Measurements from ENCODE around the gene CUL4A. TPM values are rescaled to one million over a fixed set of nuclear protein-coding genes. Genes with fewer than 3 reads are reported as not detected.

The CUL4A gene
- total RNA-seq, 5 donors from 2014 or later (not counting 1 experiment from before 2014, with no cell fraction given) = 80.3 to 94.5 (median 82.7) TPM

GRCh38 chr13:113192279-113192678 lies 17.1 kb upstream of the CUL4A start:
- Mint-ChIP-seq H3K27ac (no peak overlapping the region), H3K4me1 (peaks cover 7 to 17% (median 11%) of the 10 kb centered on the region in 3 donors), H3K4me3 (no peak overlapping the region), H3K27me3 (no peaks in the 10 kb centered on the region), H3K9me3 (no peaks in the 10 kb centered on the region), H3K36me3 (peaks cover 70% of the 10 kb centered on the region)
- Histone ChIP-seq H3K36me3 (ENCODE audit: control insufficient read depth in 2 of 2, extremely low read depth in 1 of 2, insufficient read depth in 1 of 2, low read length in 1 of 2) (peaks cover 9 to 77% of the 10 kb centered on the region in 2 donors), H3K27ac (ENCODE audit: low read length) (no peak overlapping the region), H3K27me3 (replicated peaks in 1 of 2; ENCODE audit: control insufficient read depth in 2 of 2, extremely low read depth in 1 of 2, insufficient read depth in 2 of 2, low read length in 1 of 2) (no peaks in the 10 kb centered on the region), H3K4me1 (ENCODE audit: control insufficient read depth in 1 of 2, extremely low read depth in 1 of 2, insufficient read depth in 2 of 2, low read length in 2 of 2) (peaks cover under 1 to 4% of the 10 kb centered on the region in 2 experiments), H3K9me3 (no peaks in the 10 kb centered on the region), H3K4me3 (ENCODE audit: control insufficient read depth in 1 of 2, extremely low read depth in 1 of 2, low read length in 1 of 2) (no peak overlapping the region)
- DNase-seq (no peak), ATAC-seq (replicated peaks in 1 of 4) (no peak)
- ChIA-PET CTCF (interaction anchor here in 1 of 2 donors (0.5 kb wide), 1 partner anchor 109 kb away, joined by 4 read pairs; no protein-coding TSS in a partner anchor), POLR2A (interaction anchor here in 1 of 2 donors (0.6 kb wide), 1 partner anchor 702 kb away, joined by 7 read pairs; no protein-coding TSS in a partner anchor)
- WGBS (ENCODE audit: insufficient coverage) = 96% methylated on average over 3 of the region's 4 CpGs

GRCh38 chr13:113192902-113193301 lies 16.5 kb upstream of the CUL4A start:
- no peak overlapping the region for H3K27ac Mint-ChIP-seq
- H3K36me3 Mint-ChIP-seq = peaks cover 71% of the 10 kb centered on the region
- CTCF ChIA-PET = no interaction called here

GRCh38 chr13:113195360-113195759 lies 14.1 kb upstream of the CUL4A start:
- no peaks in the 10 kb centered on the region for H3K4me1 ChIP-seq (ENCODE audit: control insufficient read depth in 1 of 2, extremely low read depth in 1 of 2, insufficient read depth in 2 of 2, low read length in 2 of 2)
- no peaks in the 10 kb centered on the region for H3K27me3 ChIP-seq (replicated peaks in 1 of 2; ENCODE audit: control insufficient read depth in 2 of 2, extremely low read depth in 1 of 2, insufficient read depth in 2 of 2, low read length in 1 of 2)
- no peaks in the 10 kb centered on the region for H3K9me3 ChIP-seq
- no CpG with 5 or more reads among the region's 6 CpGs for WGBS (ENCODE audit: insufficient coverage)
- H3K36me3 ChIP-seq (ENCODE audit: control insufficient read depth in 2 of 2, extremely low read depth in 1 of 2, insufficient read depth in 1 of 2, low read length in 1 of 2) = peaks cover 14 to 92% of the 10 kb centered on the region in 2 donors
- no peak for ATAC-seq (replicated peaks in 1 of 4)
- no peaks in the 10 kb centered on the region for H3K9me3 Mint-ChIP-seq
- H3K36me3 Mint-ChIP-seq = peaks cover 68% of the 10 kb centered on the region
- no peaks in the 10 kb centered on the region for H3K27me3 Mint-ChIP-seq
- no peak for DNase-seq
- ChIA-PET POLR2A (no interaction called here), CTCF (no interaction called here)
- peak overlapping the region in 1 of 2 donors; percentile 15 for H3K27ac Mint-ChIP-seq
- no peak overlapping the region for H3K4me3 Mint-ChIP-seq
- H3K27ac ChIP-seq (ENCODE audit: low read length) = no peak overlapping the region
- H3K4me1 Mint-ChIP-seq = peaks cover 0 to 2% (median 1%) of the 10 kb centered on the region in 3 donors
- H3K4me3 ChIP-seq (ENCODE audit: control insufficient read depth in 1 of 2, extremely low read depth in 1 of 2, low read length in 1 of 2) = no peak overlapping the region

More at GRCh38 chr13:113192902-113193301, 16.5 kb upstream of the CUL4A start:
- Histone ChIP-seq H3K4me1 (ENCODE audit: control insufficient read depth in 1 of 2, extremely low read depth in 1 of 2, insufficient read depth in 2 of 2, low read length in 2 of 2) (peaks cover 0 to under 1% of the 10 kb centered on the region in 2 experiments), H3K4me3 (ENCODE audit: control insufficient read depth in 1 of 2, extremely low read depth in 1 of 2, low read length in 1 of 2) (no peak overlapping the region), H3K27ac (ENCODE audit: low read length) (no peak overlapping the region), H3K27me3 (replicated peaks in 1 of 2; ENCODE audit: control insufficient read depth in 2 of 2, extremely low read depth in 1 of 2, insufficient read depth in 2 of 2, low read length in 1 of 2) (no peaks in the 10 kb centered on the region), H3K9me3 (no peaks in the 10 kb centered on the region), H3K36me3 (ENCODE audit: control insufficient read depth in 2 of 2, extremely low read depth in 1 of 2, insufficient read depth in 1 of 2, low read length in 1 of 2) (peaks cover 9 to 80% of the 10 kb centered on the region in 2 donors)
- DNase-seq (no peak), ATAC-seq (replicated peaks in 1 of 4) (no peak)
- H3K27me3 Mint-ChIP-seq = no peaks in the 10 kb centered on the region
- peaks cover under 1 to 11% (median 5%) of the 10 kb centered on the region in 3 donors for H3K4me1 Mint-ChIP-seq
- POLR2A ChIA-PET = no interaction called here
- 100% methylated on average over 1 of the region's 2 CpGs for WGBS (ENCODE audit: insufficient coverage)
- H3K4me3 Mint-ChIP-seq = no peak overlapping the region
- H3K9me3 Mint-ChIP-seq = no peaks in the 10 kb centered on the region

GRCh38 chr13:113196970-113197737 lies 12.3 kb upstream of the CUL4A start:
- H3K4me1 Mint-ChIP-seq = peaks cover 7 to 10% (median 8%) of the 10 kb centered on the region in 3 donors
- Histone ChIP-seq H3K27me3 (replicated peaks in 1 of 2; ENCODE audit: control insufficient read depth in 2 of 2, extremely low read depth in 1 of 2, insufficient read depth in 2 of 2, low read length in 1 of 2) (no peaks in the 10 kb centered on the region), H3K36me3 (ENCODE audit: control insufficient read depth in 2 of 2, extremely low read depth in 1 of 2, insufficient read depth in 1 of 2, low read length in 1 of 2) (peaks cover 8 to 80% of the 10 kb centered on the region in 2 donors), H3K4me3 (ENCODE audit: control insufficient read depth in 1 of 2, extremely low read depth in 1 of 2, low read length in 1 of 2) (no peak overlapping the region), H3K27ac (ENCODE audit: low read length) (no peak overlapping the region), H3K9me3 (no peaks in the 10 kb centered on the region), H3K4me1 (ENCODE audit: control insufficient read depth in 1 of 2, extremely low read depth in 1 of 2, insufficient read depth in 2 of 2, low read length in 2 of 2) (no peaks in the 10 kb centered on the region)
- 94% methylated on average over 9 of the region's 9 CpGs for WGBS (ENCODE audit: insufficient coverage)
- CTCF ChIA-PET = interaction anchor here in 1 of 2 donors (0.6 kb wide), 1 partner anchor 64 kb away, joined by 4 read pairs; no protein-coding TSS in a partner anchor
- ATAC-seq (replicated peaks in 1 of 4) (no peak), DNase-seq (no peak)
- no peaks in the 10 kb centered on the region for H3K27me3 Mint-ChIP-seq
- POLR2A ChIA-PET = interaction anchor here in 1 of 2 donors (0.6 kb wide), 1 partner anchor 226 kb away, joined by 3 read pairs; no protein-coding TSS in a partner anchor
- H3K27ac Mint-ChIP-seq = no peak overlapping the region
- H3K36me3 Mint-ChIP-seq = peaks cover 65% of the 10 kb centered on the region
- no peak overlapping the region for H3K4me3 Mint-ChIP-seq
- H3K9me3 Mint-ChIP-seq = no peaks in the 10 kb centered on the region

- POLR2A ChIA-PET = no interaction called here
- ATAC-seq (replicated peaks in 1 of 4) = no peak
- H3K27ac ChIP-seq (ENCODE audit: low read length) = no peak overlapping the region
- peaks cover 14 to 26% of the 10 kb centered on the region in 2 experiments for H3K4me1 ChIP-seq (ENCODE audit: control insufficient read depth in 1 of 2, extremely low read depth in 1 of 2, insufficient read depth in 2 of 2, low read length in 2 of 2)
- DNase-seq = no peak
- H3K36me3 Mint-ChIP-seq = peaks cover 44% of the 10 kb centered on the region
- H3K4me3 Mint-ChIP-seq = no peak overlapping the region
- H3K4me3 ChIP-seq (ENCODE audit: control insufficient read depth in 1 of 2, extremely low read depth in 1 of 2, low read length in 1 of 2) = no peak overlapping the region
- CTCF ChIA-PET = no interaction called here
- no peaks in the 10 kb centered on the region for H3K9me3 Mint-ChIP-seq
- H3K4me1 Mint-ChIP-seq = peaks cover 47 to 52% (median 50%) of the 10 kb centered on the region in 3 donors
- no peak overlapping the region for H3K27ac Mint-ChIP-seq
- H3K27me3 Mint-ChIP-seq = no peaks in the 10 kb centered on the region
- H3K36me3 ChIP-seq (ENCODE audit: control insufficient read depth in 2 of 2, extremely low read depth in 1 of 2, insufficient read depth in 1 of 2, low read length in 1 of 2) = peaks cover 5 to 67% of the 10 kb centered on the region in 2 donors
- WGBS (ENCODE audit: insufficient coverage) = no CpG with 5 or more reads among the region's 2 CpGs
- H3K9me3 ChIP-seq = no peaks in the 10 kb centered on the region
- no peaks in the 10 kb centered on the region for H3K27me3 ChIP-seq (replicated peaks in 1 of 2; ENCODE audit: control insufficient read depth in 2 of 2, extremely low read depth in 1 of 2, insufficient read depth in 2 of 2, low read length in 1 of 2)
Observed at GRCh38 chr13:113201815-113202214, 7.6 kb upstream of the CUL4A start.

- Histone ChIP-seq H3K27ac (ENCODE audit: low read length) (no peak overlapping the region), H3K36me3 (ENCODE audit: control insufficient read depth in 2 of 2, extremely low read depth in 1 of 2, insufficient read depth in 1 of 2, low read length in 1 of 2) (peaks cover 5 to 58% of the 10 kb centered on the region in 2 donors), H3K4me1 (ENCODE audit: control insufficient read depth in 1 of 2, extremely low read depth in 1 of 2, insufficient read depth in 2 of 2, low read length in 2 of 2) (peaks cover 21 to 32% of the 10 kb centered on the region in 2 experiments), H3K9me3 (no peaks in the 10 kb centered on the region), H3K27me3 (replicated peaks in 1 of 2; ENCODE audit: control insufficient read depth in 2 of 2, extremely low read depth in 1 of 2, insufficient read depth in 2 of 2, low read length in 1 of 2) (no peaks in the 10 kb centered on the region), H3K4me3 (ENCODE audit: control insufficient read depth in 1 of 2, extremely low read depth in 1 of 2, low read length in 1 of 2) (no peak overlapping the region)
- H3K36me3 Mint-ChIP-seq = peaks cover 34% of the 10 kb centered on the region
- CTCF ChIA-PET = no interaction called here
- WGBS (ENCODE audit: insufficient coverage) = 100% methylated on average over 4 of the region's 4 CpGs
- ATAC-seq (replicated peaks in 1 of 4) (no peak), DNase-seq (no peak)
- no peaks in the 10 kb centered on the region for H3K9me3 Mint-ChIP-seq
- H3K27me3 Mint-ChIP-seq = no peaks in the 10 kb centered on the region
- no peak overlapping the region for H3K4me3 Mint-ChIP-seq
- no peak overlapping the region for H3K27ac Mint-ChIP-seq
- POLR2A ChIA-PET = no interaction called here
- H3K4me1 Mint-ChIP-seq = peaks cover 58 to 63% (median 61%) of the 10 kb centered on the region in 3 donors
Observed at GRCh38 chr13:113202912-113203311, 6.5 kb upstream of the CUL4A start.
